HepG2 (cell line): ENCODE results near the gene GINS2.

Source experiments
- GLI4 ChIP-seq: sonication (generic); formaldehyde crosslinking; IDR thresholded peaks from 2 replicates; pipeline ENCODE4 v1.5.1; 2020; ENCODE audit warnings: missing genetic modification reagents, mild to moderate bottlenecking, moderate library complexity, borderline replicate concordance
- POLR2A ChIP-seq, 2 experiments: IDR thresholded peaks; 2 replicates each; pipeline ENCODE4 v1.6.1; 2011; ENCODE audit warnings: low read depth in 2 of 2, low read length in 2 of 2, mild to moderate bottlenecking in 1 of 2, moderate library complexity in 1 of 2; ENCODE audit not compliant: insufficient read depth in 1 of 2

DNA sequence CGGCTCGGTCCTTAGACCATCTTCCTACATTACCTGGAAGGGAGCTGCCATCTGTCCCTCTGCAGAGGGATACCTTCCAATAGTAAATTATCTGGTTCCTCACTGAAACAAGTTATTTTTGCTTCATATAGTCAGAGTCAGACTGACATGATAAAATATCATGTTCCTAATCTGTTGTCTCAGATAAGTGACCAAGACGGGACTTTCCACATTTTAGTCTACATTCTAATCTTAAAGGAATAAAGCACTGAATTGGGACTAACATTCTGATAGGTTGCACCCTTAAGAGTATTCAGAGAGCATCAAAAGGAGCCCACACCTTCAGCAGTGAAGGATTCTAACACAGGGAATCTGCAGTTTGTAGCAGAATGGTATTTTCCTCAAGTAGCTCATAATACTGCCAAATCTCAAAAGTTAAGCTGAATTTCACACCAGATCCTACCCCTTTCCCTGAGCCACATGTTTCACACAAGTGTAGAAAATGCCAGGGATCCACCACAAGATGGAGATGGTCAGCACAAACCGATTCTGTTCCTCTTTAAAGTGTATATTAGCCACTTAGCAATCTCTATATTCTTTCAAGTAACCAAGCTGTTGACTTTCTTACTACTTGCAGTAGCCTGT, 13.4 kb downstream of the GINS2 start:
- TF ChIP-seq POLR2A (IDR thresholded peaks at IDR 0.05; ENCODE audit: insufficient read depth in 1 of 2, low read depth in 2 of 2, low read length in 2 of 2) (no peak), GLI4 (CRISPR knock-in tag) (no peak)
